GM19468 (cell line): Measurements from ENCODE around the gene DLL1.
"Not testable (repeated sequence)": the region's sequence is repeated elsewhere in the genome, so short reads cannot be mapped to it uniquely, and the experiment has no call there.

Source experiments
- ATAC-seq: cut with Tn5 transposase; IDR thresholded peaks from one replicate; pipeline ENCODE4 v1.9.1; 2021; ENCODE audit warnings: mild to moderate bottlenecking, moderate library complexity, moderate number of reproducible peaks; ENCODE audit not compliant: unreplicated experiment; ENCODE audit errors: extremely low read depth

Gene DLL1

DNA sequence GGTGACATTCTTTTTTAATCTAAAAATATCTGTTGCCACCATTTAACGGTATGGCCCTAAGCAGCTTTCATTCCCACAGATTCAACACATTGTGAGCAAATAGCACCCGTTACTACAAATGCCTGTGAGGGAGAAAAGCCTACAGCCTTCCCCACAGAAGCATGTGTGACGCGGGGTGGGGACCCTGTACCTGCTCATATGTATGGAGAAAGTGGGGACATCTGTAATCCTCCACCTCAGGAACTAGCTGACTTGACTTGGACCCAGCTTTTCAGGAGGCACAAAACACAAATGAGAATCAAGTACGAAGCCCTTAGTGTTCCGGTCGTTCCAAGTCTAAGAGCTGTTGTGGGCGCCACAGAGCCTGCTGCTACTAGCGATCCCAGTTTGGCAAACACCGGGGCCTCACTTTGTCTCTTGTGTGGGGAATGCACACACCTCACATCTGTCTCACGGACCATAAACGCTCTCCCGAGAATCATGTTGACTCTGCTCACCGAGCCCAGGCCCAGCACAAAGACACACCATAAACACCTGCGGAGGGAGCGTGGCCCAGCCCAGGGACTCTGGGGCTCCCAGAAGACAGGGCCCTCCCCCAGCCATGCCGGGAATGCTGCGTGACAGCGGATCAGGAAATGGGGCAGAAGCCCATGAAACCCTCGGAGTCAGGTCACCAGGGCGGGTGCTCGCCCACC lies 21.6 kb downstream of the DLL1 start:
- no peak for ATAC-seq

DNA sequence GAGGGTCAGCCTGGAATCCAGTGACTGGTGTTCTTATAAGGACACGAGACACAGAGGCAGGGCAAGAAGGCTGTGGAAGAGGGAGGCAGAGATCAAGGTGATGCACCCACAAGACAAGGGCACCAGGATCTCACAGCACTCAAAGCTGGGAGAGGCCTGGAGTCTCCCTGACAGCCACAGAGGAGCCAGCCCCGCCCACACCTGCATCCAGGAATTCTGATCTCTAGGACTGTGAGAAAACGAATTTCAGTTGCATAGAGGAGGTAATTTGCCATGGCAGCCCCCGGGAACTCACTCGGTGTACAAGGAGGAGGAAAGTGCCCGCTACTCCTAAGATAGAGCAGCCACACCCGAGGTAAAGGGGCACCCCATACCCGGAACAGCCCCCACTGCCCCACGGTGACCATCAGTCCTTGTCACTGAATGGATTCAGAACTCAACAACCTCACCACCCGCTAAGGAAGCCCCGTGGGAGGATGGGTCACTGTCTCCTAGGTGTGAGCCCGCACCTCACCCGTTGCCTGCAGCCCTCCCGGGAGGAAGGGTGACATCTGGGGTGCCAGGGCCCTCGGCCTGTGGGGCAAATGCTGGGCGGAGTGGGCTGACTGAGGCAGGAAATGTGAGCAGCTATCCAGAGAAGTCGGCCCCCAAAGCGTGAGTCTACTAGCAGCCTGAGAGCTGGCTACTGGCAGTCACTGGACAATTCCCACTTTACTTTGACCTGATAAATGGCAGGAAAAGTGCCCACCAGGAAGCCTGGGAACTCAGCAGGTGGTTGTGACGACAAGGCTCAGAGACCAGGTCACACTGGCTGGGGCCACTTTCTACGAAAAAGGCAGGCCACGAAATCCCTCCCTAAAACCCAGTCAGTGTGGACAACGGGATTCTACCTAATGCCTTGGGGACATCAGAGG lies 22.4 kb downstream of the DLL1 start:
- ATAC-seq, result no peak

DNA sequence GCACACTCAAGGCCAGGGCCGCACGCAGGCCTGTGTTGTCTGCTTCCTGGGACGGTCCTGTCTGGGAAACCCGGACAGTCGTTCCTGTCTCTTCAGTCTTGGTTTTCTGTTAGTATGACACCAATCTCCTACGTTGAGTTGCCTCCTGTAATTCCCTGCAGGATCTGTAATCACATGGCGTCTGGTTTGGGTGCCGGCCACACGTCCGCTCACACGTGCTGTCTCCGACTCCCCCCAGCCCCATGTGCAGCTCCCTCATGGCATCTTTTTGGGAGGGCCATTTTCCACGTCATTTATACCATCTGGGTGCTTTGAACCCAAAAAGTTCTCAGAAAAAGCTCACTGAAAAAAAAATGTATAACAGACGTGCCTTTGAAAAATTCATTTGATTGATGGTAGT lies 23.2 kb downstream of the DLL1 start:
- ATAC-seq, result no peak

DNA sequence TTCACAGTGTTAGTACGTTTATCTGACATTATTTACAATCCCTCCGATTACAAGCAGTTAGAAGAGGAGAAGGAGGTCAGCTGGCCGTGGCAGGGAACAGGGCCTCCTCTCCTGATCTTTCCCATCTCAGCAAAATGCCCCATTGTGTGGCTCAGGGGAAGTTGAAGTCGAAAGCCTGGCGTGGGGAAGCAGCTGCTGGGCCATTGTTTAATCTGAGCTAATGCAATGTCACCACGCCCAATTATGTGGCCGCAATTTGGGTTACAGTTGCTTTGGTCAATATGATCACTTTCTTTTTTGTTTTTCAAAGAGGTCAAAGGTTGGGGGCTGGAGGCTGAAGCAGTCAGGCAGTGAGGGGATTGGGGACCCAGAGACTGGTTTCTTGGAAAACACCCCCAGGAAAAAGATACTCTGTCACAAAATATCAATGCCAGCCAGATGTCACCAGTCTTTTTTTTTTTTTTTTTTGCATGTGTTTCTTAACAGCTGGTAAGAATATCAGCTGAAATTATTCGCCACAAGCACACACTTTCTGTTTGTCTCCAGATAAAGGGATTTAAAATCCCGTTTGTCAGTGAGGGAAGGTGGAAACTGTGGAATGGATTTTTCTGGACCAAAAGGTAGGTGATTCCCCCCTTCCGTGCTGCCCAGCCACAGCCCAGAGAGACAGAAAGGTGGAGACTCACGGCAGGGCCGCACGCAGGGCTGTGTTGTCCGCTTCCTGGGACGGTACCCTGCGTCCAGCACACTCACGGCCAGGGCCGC lies 24.6 kb downstream of the DLL1 start:
- no peak for ATAC-seq

DNA sequence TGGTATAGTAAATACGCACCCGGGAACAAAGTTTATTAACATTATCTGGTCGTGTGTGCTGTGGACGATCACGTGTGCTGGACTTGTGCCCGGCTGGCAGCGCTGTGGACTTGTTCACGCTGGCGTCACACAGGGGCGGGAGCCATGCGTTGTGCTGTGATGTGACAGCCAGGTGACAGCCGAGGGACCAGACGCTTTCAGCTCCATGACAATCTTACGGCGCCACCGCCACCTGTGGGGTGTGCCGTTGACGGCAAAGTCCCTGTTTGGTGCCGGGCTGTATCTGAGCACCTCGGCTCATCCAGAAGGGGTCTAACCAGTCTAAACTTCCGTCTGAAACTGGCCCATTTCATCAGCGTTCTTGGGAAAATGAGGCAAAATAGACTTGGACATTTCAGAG lies 25.2 kb downstream of the DLL1 start:
- no peak for ATAC-seq

DNA sequence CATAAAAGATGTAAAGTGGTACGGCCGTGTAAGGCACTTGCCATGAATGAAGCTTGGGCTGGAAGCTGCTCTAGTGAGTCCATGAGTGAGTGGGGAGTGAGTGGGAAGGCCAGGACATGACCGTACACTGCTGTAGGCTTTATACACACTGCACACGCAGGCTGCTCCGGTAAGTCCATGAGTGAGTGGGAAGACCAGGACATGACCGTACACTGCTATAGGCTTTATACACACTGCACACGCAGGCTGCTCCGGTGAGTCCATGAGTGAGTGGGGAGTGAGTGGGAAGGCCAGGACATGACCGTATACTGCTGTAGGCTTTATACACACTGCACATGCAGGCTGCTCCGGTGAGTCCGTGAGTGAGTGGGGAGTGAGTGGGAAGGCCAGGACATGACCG lies 26.2 kb downstream of the DLL1 start:
- not testable (repeated sequence) for ATAC-seq

DNA sequence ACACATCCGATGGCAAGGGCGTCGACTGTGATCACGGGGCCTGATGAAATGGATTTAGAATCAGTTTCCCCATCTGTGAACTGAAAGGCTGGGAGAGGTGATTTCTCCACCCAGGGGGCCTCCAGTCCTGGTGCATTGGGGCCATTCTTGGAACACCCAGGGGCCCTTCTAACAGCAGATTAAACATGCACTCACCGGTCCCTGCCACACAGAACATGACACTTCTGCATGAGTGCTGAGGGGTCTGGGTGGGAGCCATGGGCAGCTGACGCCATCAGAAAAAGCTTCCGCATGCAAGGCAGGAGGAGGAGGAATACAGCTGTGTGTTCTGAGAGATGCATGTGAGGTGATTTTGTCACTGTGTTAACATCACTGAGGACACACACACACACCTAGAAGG lies 26.8 kb downstream of the DLL1 start:
- ATAC-seq, result no peak

DNA sequence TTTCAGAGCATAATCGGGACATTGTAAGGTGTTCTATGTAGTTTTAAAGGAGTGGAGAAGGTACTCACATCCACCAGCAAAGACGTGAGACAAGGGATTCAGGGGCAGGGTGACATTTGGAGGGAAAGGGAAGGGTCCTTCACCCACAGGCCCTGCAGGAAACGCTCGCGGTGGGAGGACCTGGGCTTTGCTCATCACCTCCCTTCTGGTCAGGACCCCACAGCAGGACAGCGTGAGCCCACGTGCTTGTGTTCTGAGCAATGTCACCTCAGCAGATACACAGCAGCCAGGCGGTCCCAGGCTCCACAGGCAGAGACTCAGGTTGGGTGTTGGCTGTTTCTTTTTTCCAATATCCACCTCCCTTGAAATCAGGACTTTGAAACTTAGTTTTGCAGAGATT lies 27.5 kb downstream of the DLL1 start:
- ATAC-seq, result no peak

DNA sequence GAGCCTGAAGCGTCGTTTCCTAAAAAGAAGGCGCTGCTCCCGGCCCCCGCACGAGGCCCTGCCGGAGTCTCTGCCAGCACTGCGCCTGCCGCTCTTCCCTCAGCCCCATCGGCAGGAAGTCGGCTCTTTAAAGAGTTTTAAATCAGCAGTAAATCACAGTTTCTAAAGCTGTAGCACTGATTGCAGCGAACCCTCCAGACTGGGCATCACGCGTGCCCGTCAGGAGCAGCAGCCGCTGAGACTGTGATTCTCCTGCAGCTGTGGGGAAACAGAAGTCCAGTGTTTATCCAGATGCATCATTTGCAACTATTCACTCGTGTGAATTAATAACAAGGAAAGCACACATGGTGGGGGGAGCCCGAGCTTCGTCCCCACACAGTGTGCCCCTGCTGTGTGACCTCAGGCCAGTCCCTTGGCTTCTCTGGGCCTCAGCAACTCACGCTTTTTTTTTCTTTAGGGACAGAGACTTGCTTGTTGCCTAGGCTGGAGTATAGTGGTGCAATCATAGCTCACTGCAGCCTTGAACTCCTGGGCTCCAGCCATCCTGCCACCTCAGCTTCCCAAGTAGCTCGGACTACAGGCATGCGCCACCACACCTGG lies 28.3 kb downstream of the DLL1 start:
- no peak for ATAC-seq

DNA sequence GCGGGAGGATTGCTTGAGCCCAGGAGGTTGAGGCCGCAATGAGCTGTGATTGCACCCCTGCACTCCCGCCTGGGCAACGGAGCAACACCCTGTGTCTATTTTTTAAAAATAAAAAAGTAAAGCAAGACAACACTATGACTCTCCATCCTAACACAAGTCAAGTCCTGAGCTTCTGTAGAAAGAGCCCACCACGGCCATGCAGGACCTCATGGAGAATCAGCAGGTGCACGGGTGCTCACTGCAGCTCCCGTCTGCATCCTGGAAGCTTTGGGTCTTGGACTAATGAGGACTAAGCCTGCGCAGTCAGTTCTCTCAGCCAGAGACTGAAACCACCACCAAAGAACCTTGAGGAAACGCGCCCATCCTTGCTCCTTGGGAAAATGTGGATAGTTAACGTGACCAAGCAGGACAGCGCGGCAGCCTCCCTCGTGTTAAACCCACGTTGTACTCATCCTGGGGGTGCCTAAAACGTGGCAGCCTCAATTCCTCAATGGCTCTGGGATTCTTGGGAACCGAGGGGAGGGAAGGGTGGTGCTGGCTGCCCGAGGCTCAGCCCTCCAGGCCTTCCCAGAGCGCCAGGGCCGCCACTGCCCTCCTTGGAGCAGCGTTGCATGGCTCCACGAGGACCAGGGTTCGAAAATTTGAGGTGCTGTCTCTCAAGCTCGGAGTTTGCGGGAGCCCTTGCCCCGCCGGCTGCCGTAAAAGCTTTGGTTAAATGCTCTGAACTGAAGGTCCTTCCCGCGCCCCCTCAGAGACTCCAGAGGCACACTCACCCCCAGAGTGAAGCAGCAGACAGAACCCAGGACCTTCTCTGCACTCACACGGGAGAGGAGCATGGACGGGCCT lies 29.0 kb downstream of the DLL1 start:
- ATAC-seq, result no peak

DNA sequence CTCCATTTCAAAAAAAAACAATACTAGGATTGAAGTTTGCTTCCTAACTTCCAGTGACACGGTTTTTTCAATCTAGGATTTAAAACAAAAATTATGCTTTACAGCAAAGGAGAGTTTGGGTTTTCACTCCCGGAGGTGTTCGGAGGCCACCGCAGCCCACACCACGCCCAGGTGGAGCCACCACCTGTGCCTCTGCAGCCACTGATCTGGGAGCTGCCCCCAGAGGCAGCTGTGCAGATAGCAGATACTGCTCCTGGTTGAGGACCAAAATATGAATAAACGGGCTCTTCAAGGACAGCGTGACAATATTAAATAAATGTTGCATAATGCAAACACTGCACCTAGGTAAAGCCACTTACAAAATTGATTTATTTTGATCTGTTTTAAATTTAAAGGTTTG lies 30.2 kb downstream of the DLL1 start:
- no peak for ATAC-seq

DNA sequence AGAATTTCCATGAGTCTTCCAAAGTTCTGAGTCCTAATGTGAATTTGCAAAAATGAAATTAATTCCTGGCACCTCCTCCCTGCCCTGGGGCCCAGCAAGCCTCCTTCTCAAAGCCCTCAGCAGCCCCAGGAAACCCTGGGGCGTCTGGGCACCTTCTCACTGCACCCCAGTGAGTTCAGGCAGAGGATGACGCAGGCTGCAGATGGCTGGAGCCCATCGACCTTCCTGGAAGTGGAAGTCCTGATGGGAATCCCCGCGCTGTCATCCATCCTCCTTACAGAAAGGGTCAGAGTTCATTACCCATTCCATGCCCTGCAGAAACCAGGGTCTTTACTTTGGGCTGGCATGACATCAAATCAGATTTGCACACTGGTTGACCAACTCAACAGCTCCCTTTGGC lies 31.6 kb downstream of the DLL1 start:
- no peak for ATAC-seq

DNA sequence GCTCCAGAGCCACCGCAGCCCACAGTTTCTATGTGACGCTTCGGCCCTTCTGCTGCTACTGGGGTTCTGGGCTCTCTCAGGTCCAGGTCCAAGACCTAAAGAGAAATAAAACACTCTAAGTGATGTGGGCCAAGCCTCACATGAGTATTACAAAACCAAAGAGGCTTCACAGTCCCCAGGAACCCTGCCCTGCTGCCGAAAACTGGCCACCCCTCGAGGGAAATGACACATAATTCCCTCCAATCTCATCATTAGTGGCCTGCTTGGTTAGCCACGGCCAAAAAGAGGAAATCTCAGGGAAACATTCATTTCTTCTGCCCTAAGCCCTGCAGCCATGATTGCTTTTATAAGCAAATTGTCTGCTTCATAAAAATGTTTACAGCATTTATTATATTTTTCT lies 32.5 kb downstream of the DLL1 start:
- no peak for ATAC-seq

DNA sequence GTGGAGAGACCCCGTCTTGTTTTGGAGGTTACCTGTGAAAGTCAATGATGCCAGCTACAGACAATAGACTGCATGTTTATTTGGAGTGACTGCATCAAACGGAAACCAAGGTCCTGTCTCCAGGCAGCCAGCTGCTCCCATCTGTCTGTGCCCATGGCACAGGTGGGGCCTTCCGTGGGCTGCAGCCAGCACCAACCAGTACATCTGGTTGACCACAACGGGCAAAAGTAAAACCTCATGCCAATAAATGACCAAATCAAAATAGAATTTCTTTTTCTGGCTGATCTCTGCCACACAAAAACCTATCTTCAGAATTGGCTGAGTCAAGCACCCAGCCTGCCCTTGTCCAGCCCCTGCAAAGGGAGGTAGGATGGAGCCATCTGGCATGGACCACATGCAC lies 33.5 kb downstream of the DLL1 start:
- no peak for ATAC-seq

DNA sequence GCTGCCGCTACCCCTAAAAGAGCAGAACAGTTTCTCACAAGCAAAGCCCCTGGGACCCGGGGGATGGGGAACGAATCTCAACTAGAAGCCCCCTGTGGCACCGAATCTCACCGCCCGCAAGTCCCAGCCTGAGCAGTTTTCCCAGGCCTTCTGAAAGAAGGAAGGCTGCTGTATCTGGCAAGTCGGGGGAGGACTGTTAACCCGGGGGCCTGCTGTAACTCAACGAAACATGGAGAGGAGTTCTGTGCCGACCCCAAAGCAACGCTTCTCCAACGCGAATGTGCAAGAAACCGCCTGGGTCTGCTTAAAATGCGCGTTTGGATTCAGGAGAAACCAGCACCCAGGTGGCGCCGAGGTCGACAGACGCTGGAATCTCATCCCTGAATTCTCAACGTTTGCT lies 34.2 kb downstream of the DLL1 start:
- ATAC-seq, result no peak

DNA sequence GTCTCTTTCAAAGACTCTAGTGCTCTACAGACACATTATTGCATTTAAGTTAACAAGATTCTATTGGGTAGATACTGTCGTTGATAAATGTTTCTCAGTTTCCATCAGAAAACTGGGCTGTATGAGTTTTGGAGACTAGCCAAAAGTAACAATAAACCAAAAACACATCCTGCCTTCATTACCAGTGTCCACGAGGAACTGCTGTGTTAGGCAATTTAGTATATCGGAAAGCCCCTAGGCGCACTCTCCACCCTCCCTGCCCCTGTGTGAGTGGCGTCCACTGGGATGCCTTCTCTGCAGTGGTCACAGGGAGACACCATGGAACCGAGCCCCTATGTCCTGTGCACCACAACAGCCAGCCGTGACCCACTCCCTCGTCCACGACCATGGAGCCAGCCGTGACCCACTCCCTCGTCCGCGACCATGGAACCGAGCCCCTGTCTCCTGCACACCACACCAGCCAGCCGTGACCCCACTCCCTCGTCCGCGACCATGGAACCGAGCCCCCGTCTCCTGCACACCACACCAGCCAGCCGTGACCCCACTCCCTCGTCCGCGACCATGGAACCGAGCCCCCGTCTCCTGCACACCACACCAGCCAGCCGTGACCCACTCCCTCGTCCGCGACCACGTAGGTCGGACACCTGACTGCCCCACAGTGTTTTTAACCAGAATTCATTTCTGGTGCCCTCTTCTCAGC lies 35.3 kb downstream of the DLL1 start:
- no peak for ATAC-seq

DNA sequence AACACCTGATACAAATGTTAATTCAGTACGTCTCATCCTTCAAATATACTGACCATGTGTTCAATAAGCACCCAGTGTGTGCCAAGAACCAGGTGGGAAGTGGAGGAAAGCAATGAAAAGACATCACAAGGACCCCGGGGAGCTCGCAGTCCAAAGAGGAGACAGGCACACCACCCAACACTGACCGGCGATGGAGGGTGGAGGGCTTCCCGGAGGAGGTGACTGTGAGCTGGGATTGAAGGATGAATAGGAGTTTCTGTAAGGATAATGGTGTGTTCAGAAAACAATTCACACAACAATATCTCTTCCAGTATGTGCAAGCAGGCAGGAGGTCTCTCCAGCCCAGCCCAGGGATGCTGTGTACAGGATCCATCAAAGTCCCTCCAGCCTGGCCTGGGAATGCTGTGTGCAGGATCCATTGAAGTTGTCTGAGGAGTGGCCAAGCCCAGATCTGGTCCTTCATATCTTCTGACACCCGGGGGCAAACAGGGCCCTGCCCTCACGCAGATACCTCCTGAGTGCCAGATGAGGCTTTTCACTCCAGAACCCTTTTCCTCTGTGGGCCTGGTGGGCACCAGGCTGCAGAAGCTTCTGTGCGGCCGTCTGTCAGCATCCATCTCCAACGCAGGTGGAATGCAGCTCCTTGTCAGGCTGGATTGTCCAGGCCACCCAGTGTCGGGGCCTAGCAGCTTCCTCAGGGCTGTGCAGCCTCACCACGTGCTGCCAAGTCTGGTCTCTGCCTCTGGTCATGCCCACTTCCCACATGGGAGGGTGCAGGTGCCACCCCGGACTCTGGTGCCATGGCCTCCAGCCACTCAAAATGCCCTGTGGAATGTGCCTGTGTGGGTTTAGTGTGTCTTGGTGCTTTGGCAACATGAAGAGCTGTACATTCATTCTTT lies 36.3 kb downstream of the DLL1 start:
- ATAC-seq, result no peak

DNA sequence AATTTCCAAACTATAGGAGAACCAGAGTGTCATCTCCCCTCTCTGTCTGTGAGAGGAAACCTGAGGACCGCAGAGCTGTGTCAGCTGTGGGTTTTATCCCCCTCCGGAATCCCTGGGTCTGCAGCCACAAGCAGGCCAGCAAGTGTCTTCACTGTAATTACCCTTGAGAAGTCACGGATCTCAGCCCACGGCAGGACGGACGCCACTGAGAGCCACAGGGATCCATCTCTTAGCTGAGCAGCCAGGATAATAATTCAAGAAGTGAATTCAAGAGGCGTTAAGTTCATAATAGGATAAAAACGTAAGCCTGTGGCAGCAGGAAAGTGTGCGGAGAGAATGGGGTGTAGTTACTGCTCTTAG lies 37.0 kb downstream of the DLL1 start:
- no peak for ATAC-seq
